MCF 10A (cell line): ENCODE data around the gene DSCAML1. TPM values are rescaled to one million over a fixed set of nuclear protein-coding genes. Genes with fewer than 3 reads are reported as not detected.

Experiments used
- BruUV-seq: library from RNA; stranded (reverse); fragments of 400-500 nt; replicated peaks from 2 replicates; lab custom pipeline; 2021; lab: Mats Ljungman, UMichigan
- CTCF ChIA-PET: fragments of 300-600 bp; sonication (Branson Sonifier 250); formaldehyde crosslinking; extraction: SDS; loops from one replicate; lab custom pipeline; 2021; ENCODE audit warnings: antibody characterized with exemption, inconsistent platforms; lab: Yijun Ruan, JAX
- POLR2A ChIA-PET: fragments of 300-600, 350-650 bp; sonication (Branson Sonifier 250); formaldehyde crosslinking; extraction: SDS; loops from one replicate; lab custom pipeline; 2020; ENCODE audit warnings: antibody characterized with exemption, inconsistent platforms; lab: Yijun Ruan, JAX
- DNase-seq: peaks from one replicate; pipeline ENCODE4 v3.0.0-alpha.2; 2018; ENCODE audit not compliant: unreplicated experiment
- H3K27ac Mint-ChIP-seq: one replicate; pipeline ENCODE4 v1.8.0; 2022; ENCODE audit warnings: mild to moderate bottlenecking, low read depth, mixed read lengths; ENCODE audit not compliant: unreplicated experiment
- H3K27me3 Mint-ChIP-seq: one replicate; pipeline ENCODE4 v1.8.0; 2022; ENCODE audit warnings: mixed read lengths; ENCODE audit not compliant: insufficient read depth, unreplicated experiment
- H3K36me3 Mint-ChIP-seq: one replicate; pipeline ENCODE4 v1.8.0; 2022; ENCODE audit warnings: mild to moderate bottlenecking, moderate library complexity, mixed read lengths; ENCODE audit not compliant: insufficient read depth, unreplicated experiment
- H3K4me1 Mint-ChIP-seq: one replicate; pipeline ENCODE4 v1.8.0; 2022; ENCODE audit warnings: mixed read lengths; ENCODE audit not compliant: insufficient read depth, unreplicated experiment
- H3K4me3 Mint-ChIP-seq: one replicate; pipeline ENCODE4 v1.8.0; 2022; ENCODE audit warnings: mild to moderate bottlenecking, moderate library complexity, mixed read lengths; ENCODE audit not compliant: unreplicated experiment
- H3K9me3 Mint-ChIP-seq: one replicate; pipeline ENCODE4 v1.8.0; 2022; ENCODE audit warnings: mixed read lengths; ENCODE audit not compliant: unreplicated experiment
- CTCF ChIP-seq: fragments of 200-600 bp; IDR thresholded peaks from one replicate; pipeline ENCODE4 v1.8.0; 2022; ENCODE audit warnings: antibody characterized with exemption, mild to moderate bottlenecking; ENCODE audit not compliant: unreplicated experiment
- intact Hi-C: fragments of 100-400 bp; cut with micrococcal nuclease; formaldehyde crosslinking; loops from 2 replicates; pipeline ENCODE4 v1.14.1; 2022
- total RNA-seq: library from RNA; stranded (reverse); gene quantifications from 2 replicates; pipeline ENCODE4 v1.2.3, GENCODE V29; 2022

DSCAML1 gene
- total RNA-seq, 1 experiment from 2014 or later = not detected

GRCh38 chr11:117631336-117632140 is 165.5 kb downstream of the DSCAML1 start:
- BruUV-seq = no TSS peak
- intact Hi-C loops = no loop called here
- no peak overlapping the region for H3K27ac Mint-ChIP-seq
- CTCF ChIA-PET = interaction anchor here (1.1 kb wide), 1 partner anchor 206 kb away, joined by 4 read pairs; no protein-coding TSS in a partner anchor
- POLR2A ChIA-PET = interaction anchor here (0.8 kb wide), 1 partner anchor 26 kb away, joined by 3 read pairs; no protein-coding TSS in a partner anchor
- H3K27me3 Mint-ChIP-seq = peaks cover 57% of the 10 kb centered on the region
- DNase-seq = no peak
- H3K4me3 Mint-ChIP-seq = no peak overlapping the region
- no peaks in the 10 kb centered on the region for H3K36me3 Mint-ChIP-seq
- H3K4me1 Mint-ChIP-seq = peaks cover 8% of the 10 kb centered on the region
- no peak for TF ChIP-seq CTCF
- no peaks in the 10 kb centered on the region for H3K9me3 Mint-ChIP-seq

- TF ChIP-seq CTCF = no peak
- no peak for DNase-seq
- no peaks in the 10 kb centered on the region for H3K9me3 Mint-ChIP-seq
- no peak overlapping the region for H3K4me3 Mint-ChIP-seq
- ChIA-PET POLR2A (no interaction called here), CTCF (interaction anchor here (0.5 kb wide), 1 partner anchor 15 kb away, joined by 3 read pairs; no protein-coding TSS in a partner anchor)
- H3K4me1 Mint-ChIP-seq = peaks cover under 1% of the 10 kb centered on the region
- H3K27me3 Mint-ChIP-seq = peaks cover 47% of the 10 kb centered on the region
- BruUV-seq = no TSS peak
- no peaks in the 10 kb centered on the region for H3K36me3 Mint-ChIP-seq
- intact Hi-C loops = no loop called here
- no peak overlapping the region for H3K27ac Mint-ChIP-seq
Measured at GRCh38 chr11:117629891-117630538, 167.0 kb downstream of the DSCAML1 start.

GRCh38 chr11:117629146-117629545 is 167.9 kb downstream of the DSCAML1 start:
- no peak for TF ChIP-seq CTCF
- BruUV-seq = no TSS peak
- ChIA-PET CTCF (no interaction called here), POLR2A (no interaction called here)
- Mint-ChIP-seq H3K4me3 (no peak overlapping the region), H3K9me3 (no peaks in the 10 kb centered on the region), H3K36me3 (no peaks in the 10 kb centered on the region), H3K4me1 (no peaks in the 10 kb centered on the region), H3K27me3 (peaks cover 50% of the 10 kb centered on the region), H3K27ac (no peak overlapping the region)
- no peak for DNase-seq
- intact Hi-C loops = no loop called here

- Mint-ChIP-seq H3K4me3 (no peak overlapping the region), H3K27ac (no peak overlapping the region), H3K27me3 (peaks cover 60% of the 10 kb centered on the region), H3K4me1 (no peaks in the 10 kb centered on the region), H3K36me3 (no peaks in the 10 kb centered on the region), H3K9me3 (no peaks in the 10 kb centered on the region)
- no peak for DNase-seq
- no TSS peak for BruUV-seq
- intact Hi-C loops = no loop called here
- ChIA-PET CTCF (no interaction called here), POLR2A (no interaction called here)
- no peak for TF ChIP-seq CTCF
Measured at GRCh38 chr11:117627259-117627658, 169.8 kb downstream of the DSCAML1 start.
